Activated CD4-positive, alpha-beta T cell treated with anti-CD3 and anti-CD28 coated beads for 36 hours (primary cell): ENCODE results near the gene OSBPL9. TPM values are rescaled to one million over a fixed set of nuclear protein-coding genes. Genes with fewer than 3 reads are reported as not detected.
A peak's percentile ranks its signal among the peaks of the same experiment; 100 is the strongest.

Experiments used
- ATAC-seq: fragments of 200-7000 bp; cut with Tn5 transposase; one replicate; pipeline ENCODE4 v1.10.0; 2021; ENCODE audit warnings: mild to moderate bottlenecking, moderate library complexity
- CTCF ChIA-PET: fragments of 350-600 bp; sonication (Branson Sonifier 250); formaldehyde crosslinking; loops from one replicate; lab custom pipeline; 2021; ENCODE audit warnings: antibody characterized with exemption; lab: Charles Lee
- POLR2A ChIA-PET: fragments of 350-600 bp; sonication (Branson Sonifier 250); formaldehyde crosslinking; loops from one replicate; lab custom pipeline; 2021; ENCODE audit warnings: antibody characterized with exemption, inconsistent platforms; lab: Charles Lee
- DNase-seq: peaks from one replicate; pipeline ENCODE4 v3.0.0-alpha.2; 2020
- H3K27ac Mint-ChIP-seq: one replicate; pipeline ENCODE4 v1.8.0; 2021; ENCODE audit warnings: mixed read lengths
- H3K27me3 Mint-ChIP-seq: one replicate; pipeline ENCODE4 v1.8.0; 2021; ENCODE audit warnings: mixed read lengths
- H3K36me3 Mint-ChIP-seq: one replicate; pipeline ENCODE4 v1.8.0; 2021; ENCODE audit warnings: low read depth, mixed read lengths
- H3K4me1 Mint-ChIP-seq: one replicate; pipeline ENCODE4 v1.8.0; 2021; ENCODE audit warnings: mixed read lengths
- H3K4me3 Mint-ChIP-seq: one replicate; pipeline ENCODE4 v1.8.0; 2021; ENCODE audit warnings: mild to moderate bottlenecking, moderate library complexity, mixed read lengths
- H3K9me3 Mint-ChIP-seq: one replicate; pipeline ENCODE4 v1.8.0; 2021; ENCODE audit warnings: low read depth, mixed read lengths
- intact Hi-C, 2 experiments: fragments of 100-400 bp; cut with DNase I in 1 of 2; cut with micrococcal nuclease in 1 of 2; formaldehyde crosslinking; loops; one replicate each; pipeline versions ENCODE4 v1.14.2 to v1.15.1; 2022 to 2024; cut with DNase I, micrococcal nuclease
- total RNA-seq, 2 experiments: library from RNA; stranded (reverse); gene quantifications; one replicate each; pipeline ENCODE4 v1.2.3, GENCODE V29; 2021

The OSBPL9 gene, protein sequence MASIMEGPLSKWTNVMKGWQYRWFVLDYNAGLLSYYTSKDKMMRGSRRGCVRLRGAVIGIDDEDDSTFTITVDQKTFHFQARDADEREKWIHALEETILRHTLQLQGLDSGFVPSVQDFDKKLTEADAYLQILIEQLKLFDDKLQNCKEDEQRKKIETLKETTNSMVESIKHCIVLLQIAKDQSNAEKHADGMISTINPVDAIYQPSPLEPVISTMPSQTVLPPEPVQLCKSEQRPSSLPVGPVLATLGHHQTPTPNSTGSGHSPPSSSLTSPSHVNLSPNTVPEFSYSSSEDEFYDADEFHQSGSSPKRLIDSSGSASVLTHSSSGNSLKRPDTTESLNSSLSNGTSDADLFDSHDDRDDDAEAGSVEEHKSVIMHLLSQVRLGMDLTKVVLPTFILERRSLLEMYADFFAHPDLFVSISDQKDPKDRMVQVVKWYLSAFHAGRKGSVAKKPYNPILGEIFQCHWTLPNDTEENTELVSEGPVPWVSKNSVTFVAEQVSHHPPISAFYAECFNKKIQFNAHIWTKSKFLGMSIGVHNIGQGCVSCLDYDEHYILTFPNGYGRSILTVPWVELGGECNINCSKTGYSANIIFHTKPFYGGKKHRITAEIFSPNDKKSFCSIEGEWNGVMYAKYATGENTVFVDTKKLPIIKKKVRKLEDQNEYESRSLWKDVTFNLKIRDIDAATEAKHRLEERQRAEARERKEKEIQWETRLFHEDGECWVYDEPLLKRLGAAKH
- total RNA-seq: 10 to 100 TPM; 46.2 to 64.5 TPM

GRCh38 chr1:51616903-51617708, at the start of gene OSBPL9:
Gene OSBPL9, plus strand, starts transcription at chr1:51617092. Its CDS starts 19 bp downstream, at chr1:51617111.
- Mint-ChIP-seq H3K9me3 (no peaks in the 10 kb centered on the region), H3K4me1 (peaks cover 33% of the 10 kb centered on the region), H3K27ac (peak within 1 kb of the TSS; percentile 96), H3K36me3 (peaks cover 3% of the 10 kb centered on the region), H3K4me3 (peak within 1 kb of the TSS; percentile 100), H3K27me3 (no peaks in the 10 kb centered on the region)
- ATAC-seq (peak; percentile 95), DNase-seq (peak; percentile 95)
- ChIA-PET CTCF (interaction anchor here (0.7 to 1.1 kb wide), 4 partner anchors 11 to 152 kb away, joined by 3 to 4 read pairs (median 4); no protein-coding TSS in a partner anchor), POLR2A (no interaction called here)
- intact Hi-C loops: loop anchor here (1.0 to 5.0 kb wide), 9 partner anchors 98 to 1710 kb away; partner anchors contain the start of genes EPS15 (in 2 of the 2), CC2D1B (in 1 of the 2), LRP8 (in 1 of the 2) and NRDC (in 1 of the 2)

DNA sequence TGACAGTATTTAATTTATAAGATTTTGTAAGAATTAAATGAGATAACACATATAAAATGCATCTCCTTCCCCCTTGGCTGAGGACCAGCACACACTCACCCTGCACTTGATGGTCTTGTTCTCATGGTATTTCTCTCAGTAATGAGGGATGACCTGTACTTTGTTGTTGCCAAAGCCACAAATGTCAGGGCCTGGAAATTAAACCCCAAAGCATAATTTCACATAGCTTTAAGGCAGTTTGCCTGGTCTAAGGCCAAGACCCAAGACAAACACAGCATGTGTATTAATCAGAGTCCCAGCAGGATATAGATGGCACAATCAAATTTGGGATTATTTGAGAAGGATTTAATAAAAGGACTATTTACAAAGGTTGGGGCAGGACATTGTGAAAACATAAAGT, 49.2 kb upstream of the OSBPL9 start:
- peaks cover 41% of the 10 kb centered on the region for H3K4me1 Mint-ChIP-seq
- H3K4me3 Mint-ChIP-seq: no peak overlapping the region
- intact Hi-C loops: loop anchor here in 1 of 2 experiments (2.0 kb wide), 1 partner anchor 23 kb away; no protein-coding TSS in a partner anchor
- H3K9me3 Mint-ChIP-seq: no peaks in the 10 kb centered on the region
- no peak for DNase-seq
- ATAC-seq: no peak
- POLR2A ChIA-PET: no interaction called here
- no peaks in the 10 kb centered on the region for H3K36me3 Mint-ChIP-seq
- H3K27ac Mint-ChIP-seq: no peak overlapping the region
- CTCF ChIA-PET: interaction anchor here (1.3 kb wide), 1 partner anchor 9 kb away, joined by 3 read pairs; no protein-coding TSS in a partner anchor
- no peaks in the 10 kb centered on the region for H3K27me3 Mint-ChIP-seq

GRCh38 chr1:51568231-51568935, 48.5 kb upstream of the OSBPL9 start:
- ChIA-PET CTCF (interaction anchor here (0.6 to 1.3 kb wide), 2 partner anchors 10 to 131 kb away, joined by 3 read pairs; no protein-coding TSS in a partner anchor), POLR2A (no interaction called here)
- intact Hi-C loops: loop anchor here in 1 of 2 experiments (2.0 kb wide), 1 partner anchor 24 kb away; no protein-coding TSS in a partner anchor
- H3K4me1 Mint-ChIP-seq: peaks cover 41% of the 10 kb centered on the region
- H3K36me3 Mint-ChIP-seq: no peaks in the 10 kb centered on the region
- no peaks in the 10 kb centered on the region for H3K27me3 Mint-ChIP-seq
- H3K9me3 Mint-ChIP-seq: no peaks in the 10 kb centered on the region
- DNase-seq (no peak), ATAC-seq (no peak)
- H3K4me3 Mint-ChIP-seq: no peak overlapping the region
- peak overlapping the region; percentile 87 for H3K27ac Mint-ChIP-seq

DNA sequence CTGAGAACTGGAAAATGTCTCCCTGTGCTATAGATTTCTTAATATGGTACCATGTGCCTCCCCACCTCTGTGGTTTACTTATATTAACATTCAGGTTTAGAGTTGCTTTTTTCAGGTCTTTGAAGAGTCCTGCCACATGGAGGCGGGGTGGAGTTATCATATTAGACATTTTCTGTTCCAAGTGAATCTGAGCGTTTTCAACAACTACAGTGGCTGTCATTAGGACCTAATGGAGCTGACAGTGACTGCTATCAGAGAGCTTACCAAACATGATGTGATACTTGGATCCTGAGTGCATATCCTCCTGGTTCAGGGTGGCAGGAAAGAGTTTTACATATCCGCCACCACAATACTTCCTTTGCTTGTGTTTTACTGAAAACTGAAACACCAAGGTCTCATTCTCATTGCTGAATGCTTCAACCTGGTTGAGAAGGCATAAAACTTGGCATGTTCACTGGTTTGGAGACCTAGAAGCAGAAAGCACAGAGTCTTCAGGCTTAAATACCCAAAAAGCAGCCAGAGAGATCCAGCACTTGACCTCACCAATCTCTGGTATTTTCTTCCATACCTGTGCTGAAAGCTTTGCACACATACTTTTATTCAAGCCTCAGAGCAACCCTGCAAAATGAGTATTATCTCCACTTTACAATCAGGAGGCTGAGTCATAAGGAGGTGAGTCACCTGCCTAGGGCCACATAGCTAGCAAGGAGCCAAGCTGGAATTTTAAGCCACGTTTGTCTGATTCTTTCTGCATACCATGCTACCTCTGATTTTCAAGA, 47.4 kb upstream of the OSBPL9 start:
- H3K27ac Mint-ChIP-seq: peak overlapping the region; percentile 87
- peaks cover 32% of the 10 kb centered on the region for H3K4me1 Mint-ChIP-seq
- no peak overlapping the region for H3K4me3 Mint-ChIP-seq
- ATAC-seq (peak; percentile 92), DNase-seq (peak; percentile 64)
- ChIA-PET POLR2A (interaction anchor here (0.6 kb wide), 4 partner anchors 53 to 326 kb away, joined by 3 to 8 read pairs (median 4); no protein-coding TSS in a partner anchor), CTCF (interaction anchor here (0.6 kb wide), 1 partner anchor 132 kb away, joined by 3 read pairs; no protein-coding TSS in a partner anchor)
- H3K36me3 Mint-ChIP-seq: no peaks in the 10 kb centered on the region
- intact Hi-C loops: loop anchor here in 1 of 2 experiments (2.0 kb wide), 1 partner anchor 25 kb away; no protein-coding TSS in a partner anchor
- H3K9me3 Mint-ChIP-seq: no peaks in the 10 kb centered on the region
- H3K27me3 Mint-ChIP-seq: no peaks in the 10 kb centered on the region

DNA sequence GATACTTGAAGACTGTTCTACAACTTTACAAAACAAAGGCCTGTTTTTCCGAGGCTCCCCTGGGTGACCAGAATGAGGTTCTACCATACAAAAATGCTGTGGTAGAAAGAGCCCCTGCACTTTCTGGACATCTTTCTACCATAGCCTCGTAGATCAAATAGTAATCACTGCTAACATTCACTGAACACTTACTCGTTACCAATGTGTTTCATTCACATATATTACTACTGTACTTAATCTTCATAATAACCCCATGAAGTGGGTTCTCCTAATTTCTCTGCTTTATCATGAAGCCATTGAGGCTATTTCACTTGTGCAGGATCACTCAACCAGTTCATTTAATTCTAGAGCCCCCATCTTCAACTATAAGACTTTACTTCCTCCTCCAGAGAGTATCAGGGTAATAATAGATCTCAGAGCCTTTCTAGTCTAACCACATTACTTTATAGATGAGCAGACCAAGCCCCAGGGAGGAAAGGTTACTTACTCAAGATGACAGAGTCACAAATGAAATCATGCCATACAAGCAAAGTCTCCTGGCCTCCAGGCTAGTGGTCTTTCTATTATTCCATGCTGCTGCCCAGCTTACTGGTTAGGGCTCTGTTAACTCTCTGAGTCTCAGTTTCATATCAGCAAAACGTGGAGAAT, 46.7 kb upstream of the OSBPL9 start:
- intact Hi-C loops: no loop called here
- ChIA-PET CTCF (no interaction called here), POLR2A (interaction anchor here (0.6 kb wide), 2 partner anchors 52 to 235 kb away, joined by 3 to 8 read pairs; no protein-coding TSS in a partner anchor)
- Mint-ChIP-seq H3K27me3 (no peaks in the 10 kb centered on the region), H3K36me3 (no peaks in the 10 kb centered on the region), H3K4me3 (no peak overlapping the region), H3K27ac (peak overlapping the region; percentile 87), H3K4me1 (peaks cover 32% of the 10 kb centered on the region), H3K9me3 (no peaks in the 10 kb centered on the region)
- ATAC-seq (peak; percentile 24), DNase-seq (no peak)

GRCh38 chr1:51572365-51572764, 44.5 kb upstream of the OSBPL9 start:
- Mint-ChIP-seq H3K27me3 (no peaks in the 10 kb centered on the region), H3K27ac (no peak overlapping the region), H3K36me3 (no peaks in the 10 kb centered on the region), H3K4me1 (peaks cover 46% of the 10 kb centered on the region), H3K4me3 (no peak overlapping the region), H3K9me3 (peaks cover 2% of the 10 kb centered on the region)
- CTCF ChIA-PET: no interaction called here
- ATAC-seq (no peak), DNase-seq (no peak)
- intact Hi-C loops: no loop called here
- POLR2A ChIA-PET: no interaction called here

DNA sequence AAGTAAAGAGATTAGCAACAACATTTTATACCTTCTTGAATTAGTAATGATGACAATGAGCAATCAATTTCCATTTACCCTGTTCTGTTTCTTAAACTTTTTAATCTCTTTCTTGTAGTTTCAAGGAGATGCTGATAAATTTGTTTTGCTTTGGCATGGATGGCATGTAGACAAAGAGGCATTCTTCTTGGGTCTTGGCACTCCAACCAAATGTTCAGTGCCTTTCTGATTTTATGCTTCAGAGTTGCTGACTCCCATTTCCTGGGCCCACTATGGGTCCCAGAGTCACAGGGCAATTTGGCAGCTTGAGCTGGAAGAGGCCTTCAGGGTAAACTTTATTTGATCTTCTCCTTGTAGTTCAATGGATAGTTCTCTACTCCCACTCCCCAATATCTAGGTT, 42.1 kb upstream of the OSBPL9 start:
- H3K36me3 Mint-ChIP-seq: no peaks in the 10 kb centered on the region
- ChIA-PET CTCF (interaction anchor here (1.8 kb wide), 1 partner anchor 8 kb away, joined by 3 read pairs; no protein-coding TSS in a partner anchor), POLR2A (no interaction called here)
- H3K4me1 Mint-ChIP-seq: peaks cover 28% of the 10 kb centered on the region
- no peak overlapping the region for H3K4me3 Mint-ChIP-seq
- H3K27ac Mint-ChIP-seq: no peak overlapping the region
- intact Hi-C loops: no loop called here
- DNase-seq: no peak
- ATAC-seq: no peak
- peaks cover 2% of the 10 kb centered on the region for H3K9me3 Mint-ChIP-seq
- H3K27me3 Mint-ChIP-seq: no peaks in the 10 kb centered on the region

DNA sequence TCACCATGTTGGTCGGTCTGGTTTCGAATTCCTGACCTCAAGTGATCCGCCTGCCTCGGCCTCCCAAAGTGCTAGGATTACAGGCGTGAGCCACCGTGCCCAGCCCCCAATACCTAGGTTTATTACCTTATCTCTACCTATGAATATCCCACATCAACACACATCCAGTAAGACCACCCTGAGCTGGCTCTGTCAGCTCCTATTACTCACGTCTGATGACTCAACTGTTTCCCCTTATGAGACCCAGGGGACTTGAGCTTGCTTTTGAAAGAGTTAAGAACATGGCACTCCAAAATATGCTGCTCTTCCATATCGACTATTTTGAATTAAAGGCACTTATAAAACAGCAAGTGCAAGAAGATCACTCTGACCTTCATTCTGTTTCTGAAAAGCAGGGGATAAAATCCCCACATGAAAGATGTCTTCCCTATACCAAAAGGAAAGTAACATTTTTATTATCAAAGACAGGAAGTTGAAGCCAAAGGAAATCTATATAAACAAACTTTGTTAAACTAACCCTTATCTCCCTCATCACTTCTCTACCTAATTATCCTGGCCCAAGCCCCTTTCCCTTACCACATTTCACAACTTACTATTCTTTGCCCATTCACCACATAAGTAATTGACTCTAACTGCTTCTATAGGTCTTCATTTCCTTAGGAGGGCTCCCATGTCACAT, 41.3 kb upstream of the OSBPL9 start:
- no peaks in the 10 kb centered on the region for H3K36me3 Mint-ChIP-seq
- POLR2A ChIA-PET: no interaction called here
- no peaks in the 10 kb centered on the region for H3K27me3 Mint-ChIP-seq
- ATAC-seq (peak; percentile 53), DNase-seq (no peak)
- peak overlapping the region; percentile 11 for H3K27ac Mint-ChIP-seq
- no peak overlapping the region for H3K4me3 Mint-ChIP-seq
- intact Hi-C loops: no loop called here
- H3K9me3 Mint-ChIP-seq: peaks cover 2% of the 10 kb centered on the region
- CTCF ChIA-PET: interaction anchor here (0.6 to 1.8 kb wide), 3 partner anchors 9 to 164 kb away, joined by 3 to 4 read pairs (median 3); no protein-coding TSS in a partner anchor
- peaks cover 20% of the 10 kb centered on the region for H3K4me1 Mint-ChIP-seq

DNA sequence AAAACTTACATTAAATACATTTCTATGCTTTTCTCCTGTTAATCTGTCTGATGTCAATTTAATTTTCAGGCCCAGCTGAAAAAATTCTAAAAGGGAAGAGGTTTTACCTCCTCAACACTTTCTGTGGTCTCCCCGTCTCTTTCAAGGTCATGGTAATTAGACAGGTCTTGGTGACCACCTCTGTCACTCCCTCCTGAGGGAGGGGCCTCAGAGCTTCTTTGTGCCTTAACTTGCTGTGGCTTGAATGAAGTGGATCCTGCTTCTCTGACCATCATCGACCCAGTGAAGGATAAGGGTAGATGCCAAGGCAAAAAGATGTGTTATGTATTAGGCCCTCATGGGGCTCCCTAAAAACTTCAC, 40.8 kb upstream of the OSBPL9 start:
- Mint-ChIP-seq H3K27me3 (no peaks in the 10 kb centered on the region), H3K4me1 (peaks cover 15% of the 10 kb centered on the region), H3K36me3 (no peaks in the 10 kb centered on the region), H3K4me3 (no peak overlapping the region), H3K27ac (no peak overlapping the region), H3K9me3 (peaks cover 2% of the 10 kb centered on the region)
- no peak for DNase-seq
- intact Hi-C loops: no loop called here
- ATAC-seq: no peak
- ChIA-PET CTCF (interaction anchor here (0.6 to 1.8 kb wide), 3 partner anchors 10 to 163 kb away, joined by 3 to 4 read pairs (median 3); no protein-coding TSS in a partner anchor), POLR2A (no interaction called here)
